Measurements from ENCODE around the gene ADCY7.
"Not testable (repeated sequence)": the region's sequence is repeated elsewhere in the genome, so short reads cannot be mapped to it uniquely, and the experiment has no call there.

Gene ADCY7

DNA sequence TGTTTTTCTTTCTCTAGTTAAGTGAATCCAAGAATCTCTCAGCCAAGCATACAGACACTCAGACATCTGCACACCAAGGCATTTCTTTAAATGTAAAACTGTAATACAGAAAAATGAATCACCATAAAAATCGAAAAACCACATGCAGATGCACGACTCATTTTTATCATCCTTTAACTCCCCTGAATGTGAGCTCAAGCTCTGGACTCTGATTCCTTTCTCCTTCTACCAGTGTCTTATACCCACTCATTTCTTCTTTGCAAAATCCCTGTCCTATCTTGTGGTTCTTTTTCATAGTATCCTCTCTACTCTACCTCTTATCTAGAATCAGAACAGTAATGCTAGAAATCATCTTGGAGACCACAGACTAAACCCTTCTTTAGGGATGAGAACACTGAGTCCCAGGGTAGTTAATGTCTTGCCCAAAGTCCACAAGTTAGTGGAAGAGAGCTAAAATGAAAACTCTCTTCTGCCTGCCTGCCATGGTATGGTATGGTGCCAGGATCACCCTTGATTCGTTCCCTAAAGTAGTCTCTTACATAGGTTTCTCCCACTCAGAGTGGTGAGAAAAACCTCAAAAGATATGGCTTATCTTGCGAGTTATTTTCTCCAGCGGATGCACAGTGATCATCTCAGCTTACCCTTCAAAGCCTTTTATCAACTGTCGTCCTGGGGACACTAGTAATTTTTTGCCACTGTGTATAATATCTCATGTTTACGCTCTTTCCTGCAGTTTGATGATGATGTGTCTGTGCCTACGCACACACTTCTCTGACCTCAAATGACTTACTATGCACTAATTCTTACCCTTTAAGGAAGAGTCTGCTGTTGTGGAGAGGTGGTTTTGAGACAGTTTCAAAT lies 72.2 kb downstream of the ADCY7 start:
- DNase-seq (ENCODE audit: low read depth, low spot score), result no peak

DNA sequence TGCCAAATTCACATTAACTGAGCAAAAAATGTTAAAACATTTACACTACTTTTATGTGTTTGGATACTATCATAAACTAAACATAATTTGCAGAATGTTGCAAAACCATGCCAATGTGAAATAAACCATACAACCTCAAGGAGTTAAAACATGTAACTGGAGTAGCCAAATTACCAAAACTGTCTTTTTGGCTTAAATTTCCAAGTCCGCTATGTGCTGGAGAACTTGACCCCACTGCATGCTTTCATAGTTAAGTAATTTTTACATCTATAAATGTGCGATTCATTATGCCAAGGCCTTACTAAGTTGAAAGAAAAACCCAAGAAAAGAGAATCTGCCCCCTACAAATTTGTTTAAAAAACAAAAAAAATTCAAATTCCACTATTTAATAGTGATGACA lies 74.2 kb downstream of the ADCY7 start:
- DNase-seq (ENCODE audit: low read depth, low spot score), result no peak

DNA sequence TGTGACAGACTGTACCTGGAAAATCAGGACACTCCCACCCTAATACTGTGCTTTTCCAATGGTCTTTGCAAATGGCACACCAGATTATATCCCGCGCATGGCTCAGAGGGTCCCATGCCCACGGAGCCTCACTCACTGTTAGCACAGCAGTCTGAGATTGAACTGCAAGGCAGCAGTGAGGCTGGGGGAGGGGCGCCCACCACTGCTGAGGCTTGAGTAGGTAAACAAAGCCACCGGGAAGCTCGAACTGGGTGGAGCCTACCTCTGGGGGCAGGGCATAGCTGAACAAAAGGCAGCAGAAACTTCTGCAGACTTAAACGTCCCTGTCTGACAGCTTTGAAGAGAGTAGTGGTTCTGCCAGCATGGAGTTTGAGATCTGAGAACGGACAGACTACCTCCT lies 77.2 kb downstream of the ADCY7 start:
- not testable (repeated sequence) for DNase-seq (ENCODE audit: low read depth, low spot score)

DNA sequence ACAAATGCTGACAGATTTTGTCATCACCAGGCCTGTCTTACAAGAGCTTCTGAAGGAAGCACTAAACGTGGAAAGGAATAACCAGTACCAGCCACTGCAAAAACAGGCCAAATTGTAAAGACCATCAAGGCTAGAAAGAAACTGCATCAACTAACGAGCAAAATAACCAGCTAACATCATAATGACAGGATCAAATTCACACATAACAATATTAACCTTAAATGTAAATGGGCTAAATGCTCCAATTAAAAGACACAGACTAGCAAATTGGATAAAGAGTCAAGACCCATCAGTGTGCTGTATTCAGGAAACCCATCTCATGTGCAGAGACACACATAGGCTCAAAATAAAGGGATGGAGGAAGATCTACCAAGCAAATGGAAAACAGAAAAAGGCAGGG lies 78.9 kb downstream of the ADCY7 start:
- DNase-seq (ENCODE audit: low read depth, low spot score), result not testable (repeated sequence)

DNA sequence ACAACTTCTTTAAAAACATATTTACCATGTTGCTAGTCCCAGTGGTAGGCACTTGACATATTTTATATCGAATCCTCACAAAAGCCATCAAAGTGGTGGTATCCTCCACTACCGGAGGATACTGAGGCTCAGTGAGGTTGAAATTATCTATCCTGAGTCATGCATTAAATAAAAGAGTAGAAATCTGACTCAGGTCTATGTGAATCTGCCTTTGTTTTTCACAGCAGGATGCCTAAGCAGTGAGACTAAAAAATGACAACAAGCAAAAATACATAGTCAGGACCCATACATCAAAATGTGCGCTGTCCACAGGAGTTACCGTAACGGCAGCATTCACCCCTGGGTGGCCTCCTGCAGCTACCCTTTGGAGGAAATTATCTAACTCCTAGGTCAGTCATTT lies 84.8 kb downstream of the ADCY7 start:
- DNase-seq (ENCODE audit: low read depth, low spot score), result no peak

DNA sequence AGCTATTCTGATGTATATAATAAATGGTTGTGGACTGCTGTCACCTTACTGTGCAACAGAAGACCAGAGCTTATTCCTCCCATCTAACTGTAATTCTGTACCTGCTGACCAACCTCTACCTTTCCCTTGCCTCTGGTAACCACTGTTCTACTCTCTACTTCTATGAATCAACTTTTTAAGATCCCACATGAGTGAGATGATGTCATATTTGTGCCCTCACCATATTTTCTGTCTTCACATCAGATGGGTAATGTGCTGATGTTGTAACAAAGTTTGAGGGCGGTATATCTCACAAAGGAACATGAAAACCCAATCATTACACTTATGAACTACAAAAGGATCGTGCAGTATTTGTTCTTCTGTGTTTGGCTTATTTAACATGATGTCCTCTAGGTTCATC lies 85.6 kb downstream of the ADCY7 start:
- no peak for DNase-seq (ENCODE audit: low read depth, low spot score)

DNA sequence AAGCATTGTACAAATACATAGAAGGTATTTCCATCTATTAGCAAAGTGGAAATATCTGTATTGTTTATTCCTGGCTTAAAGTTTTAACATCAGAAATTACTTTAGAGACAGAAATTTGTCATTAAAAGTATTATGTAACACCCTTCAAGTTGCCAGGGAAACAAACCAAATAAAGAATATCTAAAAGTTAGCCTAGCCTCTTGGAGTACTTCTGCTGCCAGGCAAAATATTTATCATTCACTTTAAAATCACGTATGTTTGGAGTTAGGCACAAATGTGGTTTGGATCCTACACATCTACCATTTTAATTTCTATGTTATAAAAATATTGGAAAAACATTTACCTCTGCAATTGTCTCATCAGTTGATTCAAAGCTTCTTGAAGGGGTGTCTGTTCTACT lies 87.7 kb downstream of the ADCY7 start:
- DNase-seq (ENCODE audit: low read depth, low spot score), result no peak

DNA sequence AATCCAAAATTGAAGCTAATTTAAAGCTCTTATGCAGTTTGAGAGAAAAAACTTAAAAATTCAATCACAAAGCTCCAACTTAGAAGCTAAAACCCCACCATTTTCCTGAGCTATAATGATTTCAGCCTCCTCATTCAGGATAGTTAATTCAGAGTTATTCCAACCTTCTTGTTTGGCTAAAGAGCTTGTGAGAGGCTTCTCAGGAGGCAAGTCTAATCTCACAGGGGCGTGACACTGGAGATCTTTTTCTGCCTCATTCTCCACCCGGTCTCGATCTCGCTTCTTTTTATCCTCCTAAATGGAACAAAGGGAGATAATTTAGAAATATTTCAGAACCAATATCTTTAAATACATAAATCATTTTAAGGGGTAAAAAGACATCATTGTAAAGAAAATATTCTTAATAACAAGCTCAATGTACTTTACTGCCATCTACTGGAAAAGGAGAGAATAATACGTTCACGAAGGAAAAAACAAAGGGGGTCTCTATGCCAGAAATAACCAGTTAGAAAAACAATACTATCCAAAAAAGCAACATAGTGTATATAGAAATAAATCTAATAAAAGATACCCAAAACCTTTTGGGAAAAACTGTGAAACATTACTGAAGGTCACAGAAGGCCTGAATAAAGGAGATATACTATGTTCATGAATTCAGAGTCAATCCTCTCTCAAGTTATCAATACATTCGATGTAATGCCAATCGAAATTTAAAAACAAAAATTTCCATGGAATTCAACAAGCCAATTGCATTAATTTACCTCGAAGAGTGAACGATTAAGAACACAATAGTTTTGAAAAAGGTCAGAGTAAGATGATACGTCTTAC lies 88.5 kb downstream of the ADCY7 start:
- DNase-seq (ENCODE audit: low read depth, low spot score), result no peak

DNA sequence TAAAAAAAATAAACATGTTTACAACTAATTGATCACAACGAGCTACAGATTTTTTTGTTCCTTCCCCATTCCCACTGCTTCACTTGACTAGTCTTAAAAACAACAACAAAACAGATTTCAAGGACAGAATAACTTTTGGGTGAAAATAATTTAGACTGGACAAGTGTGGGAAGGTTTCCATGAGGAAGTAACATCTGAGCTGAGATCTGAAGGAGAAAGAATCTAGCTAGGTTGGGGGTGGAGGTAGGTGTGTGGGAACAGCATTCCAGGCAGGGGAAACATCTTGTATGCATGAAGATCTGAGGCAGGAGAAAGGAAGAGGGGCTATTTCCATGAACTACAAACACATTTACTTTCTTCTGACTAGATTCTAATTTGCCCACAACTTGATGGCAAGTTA lies 93.3 kb downstream of the ADCY7 start:
- no peak for DNase-seq (ENCODE audit: low read depth, low spot score)

DNA sequence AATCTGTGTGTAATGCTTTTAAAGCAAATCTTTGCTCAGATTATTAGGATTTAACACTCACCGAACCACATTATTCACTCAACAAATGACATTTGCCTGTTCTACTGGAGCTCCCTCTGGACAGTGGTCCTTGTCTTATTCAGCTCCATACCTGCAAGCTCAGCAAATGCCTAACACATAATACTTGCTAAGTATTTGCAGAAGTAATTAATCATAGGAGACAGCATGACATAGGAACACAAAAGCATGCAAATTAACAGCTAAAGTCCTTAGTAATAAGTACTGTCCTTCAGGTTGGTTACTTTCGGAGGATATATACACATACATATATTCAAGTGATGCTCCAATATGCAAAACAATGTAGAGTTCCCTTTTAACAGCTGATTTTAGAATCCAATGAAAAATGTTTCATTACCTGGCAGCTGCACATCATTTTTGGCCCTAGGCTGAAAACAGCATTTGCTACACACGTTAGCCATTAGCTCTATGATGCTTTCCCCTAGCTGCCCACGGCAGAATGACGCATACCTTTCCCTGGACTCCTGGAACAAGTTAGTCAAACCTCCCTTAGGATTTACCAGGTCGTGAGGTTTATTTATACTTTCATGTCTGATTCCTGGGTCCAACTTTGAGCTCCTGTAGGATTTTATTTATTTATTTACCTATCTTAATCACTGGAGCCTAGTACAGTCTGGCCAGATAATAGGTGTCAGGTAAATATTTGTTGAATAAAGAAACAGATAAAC lies 93.9 kb downstream of the ADCY7 start:
- DNase-seq (ENCODE audit: low read depth, low spot score), result no peak

DNA sequence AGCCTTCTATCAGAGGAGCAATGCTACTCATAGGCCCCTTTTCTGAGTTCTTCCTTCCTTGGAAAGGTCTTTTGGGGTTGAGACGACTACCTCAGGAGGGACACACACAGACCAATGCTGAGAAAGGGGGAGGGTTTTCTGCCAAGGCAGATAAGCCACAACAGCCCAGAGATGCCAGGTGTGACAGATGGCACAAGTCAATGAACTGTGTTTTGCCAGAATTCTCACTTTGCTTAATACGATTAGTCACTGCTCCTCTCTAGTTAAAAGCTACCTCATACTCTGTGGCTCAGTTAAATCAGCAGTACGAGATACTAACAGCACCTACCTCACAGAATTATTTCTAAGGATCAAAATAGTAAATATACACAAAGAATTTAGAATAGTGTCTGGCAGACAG lies 94.4 kb downstream of the ADCY7 start:
- DNase-seq (ENCODE audit: low read depth, low spot score), result no peak

DNA sequence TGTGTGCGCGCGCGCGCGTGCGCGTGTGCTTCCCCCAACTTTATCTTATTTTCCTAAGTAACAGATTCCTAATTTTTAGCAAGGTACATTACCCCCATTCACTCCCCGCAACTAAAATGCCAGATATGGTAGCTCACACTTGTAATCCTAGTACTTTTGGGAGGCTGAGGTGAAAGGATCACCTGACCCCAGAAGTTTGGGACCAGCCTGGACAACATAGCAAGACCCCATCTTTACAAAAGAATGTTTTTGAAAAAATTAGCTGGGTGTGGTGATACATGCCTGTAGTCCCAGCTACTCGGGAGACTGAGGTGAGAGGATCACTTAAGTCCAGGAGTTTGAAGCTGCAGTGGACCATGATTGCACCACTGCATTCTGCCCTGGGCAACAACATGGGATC lies 97.3 kb downstream of the ADCY7 start:
- DNase-seq (ENCODE audit: low read depth, low spot score), result no peak

DNA sequence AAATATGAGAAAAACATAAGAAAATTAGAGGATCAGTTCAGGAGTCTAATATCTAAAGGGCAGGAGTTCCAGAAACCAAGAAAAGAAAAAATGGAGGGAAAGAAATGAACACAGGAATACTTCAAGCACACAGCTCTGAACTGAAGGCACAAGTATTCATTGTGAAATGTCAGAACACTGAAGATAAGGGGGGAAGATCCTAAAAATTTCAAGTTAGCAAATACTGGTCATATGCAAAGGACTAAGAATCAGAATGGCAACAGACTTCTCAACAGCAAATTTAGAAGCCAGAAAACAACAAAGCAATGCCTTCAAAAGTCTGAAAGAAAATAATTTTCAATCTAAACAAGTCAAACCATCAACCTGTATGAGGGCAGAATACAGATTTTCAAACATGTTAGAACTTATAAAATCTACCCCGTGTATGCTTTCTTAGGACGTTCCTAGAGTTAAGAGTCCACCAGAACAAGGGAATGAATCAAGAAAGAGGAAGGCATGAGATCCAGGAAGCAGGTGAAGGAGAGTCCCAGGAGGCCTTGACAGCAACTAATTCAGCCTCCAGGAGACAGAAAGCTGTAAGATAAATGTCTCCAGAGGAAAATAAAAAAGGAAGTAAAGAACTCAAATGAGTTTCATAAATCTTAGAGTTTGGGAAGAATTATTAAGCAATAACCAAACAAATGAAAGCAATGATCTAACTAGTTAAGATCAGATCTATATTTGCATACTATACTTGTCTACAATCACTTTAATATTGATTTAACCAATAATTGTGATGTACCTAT lies 99.6 kb downstream of the ADCY7 start:
- no peak for DNase-seq (ENCODE audit: low read depth, low spot score)
